GM12878 (cell line): Measurements from ENCODE around the gene IFT81. TPM values are rescaled to one million over a fixed set of nuclear protein-coding genes. Genes with fewer than 3 reads are reported as not detected.

Experiments used
- ATAC-seq: fragments of 200-7000 bp; cut with Tn5 transposase; 3 replicates; pipeline ENCODE4 v1.9.1; 2020; ENCODE audit warnings: mild to moderate bottlenecking, moderate library complexity
- BruUV-seq: library from RNA; stranded (reverse); fragments of 400-500 nt; replicated peaks from 2 replicates; lab custom pipeline; 2021; lab: Mats Ljungman, UMichigan
- CTCF ChIA-PET: fragments of 300-600 bp; sonication (Branson Sonifier 250); formaldehyde crosslinking; extraction: SDS; loops from one replicate; lab custom pipeline; 2021; ENCODE audit warnings: inconsistent platforms; lab: Yijun Ruan, JAX
- POLR2A ChIA-PET: fragments of 350-600 bp; formaldehyde crosslinking; extraction: SDS; loops from one replicate; lab custom pipeline; 2021; ENCODE audit warnings: inconsistent platforms; lab: Charles Lee
- RAD21 ChIA-PET: fragments of 300-600 bp; sonication (Branson Sonifier 250); formaldehyde crosslinking; loops from one replicate; lab custom pipeline; 2023; ENCODE audit warnings: antibody characterized with exemption; ENCODE audit not compliant: unreplicated experiment; lab: Charles Lee
- SMC1A ChIA-PET: fragments of 300-600 bp; sonication (Branson Sonifier 250); formaldehyde crosslinking; loops from one replicate; lab custom pipeline; 2023; ENCODE audit not compliant: unreplicated experiment, uncharacterized antibody; lab: Charles Lee
- DNase-seq: peaks from one replicate; pipeline ENCODE4 v3.0.0-alpha.2; 2011; ENCODE audit warnings: low read depth, low spot score
- FAIRE-seq: peaks from 3 replicates; lab custom pipeline; 2011; peaks lifted over from hg19 to GRCh38; lab: Jason Lieb, UNC
- H2AFZ ChIP-seq: 2 replicates; pipeline ENCODE4 v1.6.0; 2011; ENCODE audit warnings: low read depth, low read length, control low read depth; ENCODE audit not compliant: control insufficient read depth
- H3K27ac ChIP-seq: 2 replicates; pipeline ENCODE4 v1.5.1; 2011; ENCODE audit warnings: control low read depth; ENCODE audit not compliant: control insufficient read depth, insufficient read depth
- H3K27me3 ChIP-seq, 2 experiments: replicated peaks in 1 of 2; 2 replicates each; pipeline versions ENCODE4 v1.6.0 to v1.6.1; 2011; ENCODE audit warnings: low read length in 1 of 2; ENCODE audit not compliant: control insufficient read depth in 2 of 2, insufficient read depth in 2 of 2
- H3K36me3 ChIP-seq, 2 experiments: 2 replicates each; pipeline ENCODE4 v1.5.1; 2011; ENCODE audit warnings: low read length in 1 of 2; ENCODE audit not compliant: control insufficient read depth in 2 of 2, insufficient read depth in 2 of 2
- H3K4me1 ChIP-seq: 2 replicates; pipeline ENCODE4 v1.6.1; 2011; ENCODE audit warnings: mild to moderate bottlenecking, low read length, moderate library complexity, mixed read lengths; ENCODE audit not compliant: control insufficient read depth, insufficient read depth
- H3K4me2 ChIP-seq: 2 replicates; pipeline ENCODE4 v1.6.0; 2011; ENCODE audit warnings: control low read depth; ENCODE audit not compliant: control insufficient read depth, insufficient read depth
- H3K4me3 ChIP-seq: fragments of 200-600 bp; sonication (generic); 2 replicates; pipeline ENCODE4 v1.5.1; 2016
- H3K79me2 ChIP-seq: 2 replicates; pipeline ENCODE4 v1.6.0; 2011; ENCODE audit warnings: low read length; ENCODE audit not compliant: control insufficient read depth, insufficient read depth
- H3K9ac ChIP-seq: 2 replicates; pipeline ENCODE4 v1.8.0; 2011; ENCODE audit warnings: low read length, control low read depth, mixed read lengths; ENCODE audit not compliant: control insufficient read depth, insufficient read depth
- H3K9me3 ChIP-seq: replicated peaks from 3 replicates; pipeline ENCODE4 v1.5.1; 2011; ENCODE audit warnings: mild to moderate bottlenecking, low read length; ENCODE audit not compliant: control insufficient read depth, insufficient read depth
- H4K20me1 ChIP-seq: 2 replicates; pipeline ENCODE4 v1.6.0; 2011; ENCODE audit not compliant: control insufficient read depth, insufficient read depth
- FOXM1 ChIP-seq: IDR thresholded peaks from 2 replicates; pipeline ENCODE4 v1.6.1; 2012; ENCODE audit warnings: low read depth, mild to moderate bottlenecking, inconsistent platforms, low read length, moderate library complexity
- WGBS: methylation state at CpG from one replicate; pipeline ENCODE4 v1.1.6; 2016; ENCODE audit warnings: low lambda C conversion rate; ENCODE audit not compliant: insufficient replicate concordance, insufficient coverage; ENCODE audit errors: missing lambda C conversion rate; 5-methylcytosine and 5-hydroxymethylcytosine counted together
- in situ Hi-C: fragments of 300-500 bp; cut with MboI; formaldehyde crosslinking; loops from 9 replicates; pipeline ENCODE4 v1.14.3; 2018; ENCODE audit warnings: mixed read lengths
- intact Hi-C: fragments of 100-400 bp; cut with micrococcal nuclease; formaldehyde crosslinking; loops from one replicate; pipeline ENCODE4 v1.14.2; 2022; ENCODE audit not compliant: unreplicated experiment
- polyA plus RNA-seq, 11 experiments: library from polyadenylated mRNA; depleted of rRNA in 4 of 11; unstranded in 6 of 11; stranded (reverse) in 5 of 11; fragments of >200 nt; fragmentation: Nextera tagmentation in 4 of 11; fragmentation: Illumina TruSeq in 1 of 11; extraction: Ambion mirVana in 4 of 11; extraction: Trizol in 1 of 11; gene quantifications; 1 replicate in 1 of 11; 2 replicates in 10 of 11; pipeline versions ENCODE4 v1.2.1 to v1.2.3, GENCODE V29; 2011 to 2016; ENCODE audit warnings: inconsistent platforms in 2 of 11, missing spikeins in 2 of 11, low read depth in 1 of 11
- total RNA-seq, 4 experiments: library from RNA; depleted of rRNA in 3 of 4; stranded (reverse); fragments of >200 nt in 3 of 4; fragmentation: Illumina TruSeq in 1 of 4; extraction: Trizol in 1 of 4; gene quantifications; 2 replicates each; pipeline versions ENCODE4 v1.2.1 to v1.2.3, GENCODE V29; 2013 to 2021
- TF ChIP-seq, protein P1 (sequence below): fragments of 450-650 bp; IDR thresholded peaks from 2 replicates; pipeline ENCODE4 v1.6.1; 2016; ENCODE audit warnings: mild to moderate bottlenecking, moderate library complexity, borderline replicate concordance
- TF ChIP-seq, protein P2 (sequence below): fragments of 450-650 bp; IDR thresholded peaks from 2 replicates; pipeline ENCODE4 v1.6.1; 2016; ENCODE audit warnings: mild to moderate bottlenecking

The IFT81 gene
- total and polyA plus RNA-seq, 10 of the 15 experiments (the other 5 are each of a cell fraction or from before 2014, with no cell fraction given): 4.1 to 9.9 (median 5.6) TPM

DNA sequence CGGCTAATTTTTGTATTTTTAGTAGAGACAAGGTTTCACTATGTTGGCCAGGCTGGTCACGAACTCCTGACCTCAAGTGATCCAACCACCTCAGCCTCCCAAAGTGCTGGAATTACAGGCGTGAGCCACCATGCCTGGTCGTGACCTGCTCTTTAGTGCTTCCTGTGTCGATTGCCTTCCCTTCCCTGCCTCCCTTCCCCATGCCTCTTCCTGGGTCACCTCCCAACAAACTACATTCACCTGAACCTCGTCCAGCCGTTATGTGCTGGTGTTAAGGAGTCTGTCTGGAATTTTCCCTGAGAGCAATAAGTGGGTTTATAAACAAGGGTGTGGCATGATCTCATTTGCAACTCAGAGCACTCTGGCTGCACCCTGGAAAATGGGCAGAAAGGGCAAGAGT lies 43.7 kb upstream of the IFT81 start:
- intact Hi-C loops (no loop called here), in situ Hi-C loops (no loop called here)
- ChIA-PET SMC1A (interaction anchor here (0.9 to 2.7 kb wide), 5 partner anchors 9 to 76 kb away, joined by 3 to 10 read pairs (median 3); no protein-coding TSS in a partner anchor), RAD21 (interaction anchor here (1.0 to 1.4 kb wide), 3 partner anchors 19 to 76 kb away, joined by 4 to 12 read pairs (median 5); no protein-coding TSS in a partner anchor), POLR2A (interaction anchor here (0.9 to 1.8 kb wide), 4 partner anchors 25 to 351 kb away, joined by 4 to 8 read pairs (median 6); no protein-coding TSS in a partner anchor), CTCF (interaction anchor here (1.3 to 1.5 kb wide), 4 partner anchors 22 to 351 kb away, joined by 3 to 6 read pairs (median 3); no protein-coding TSS in a partner anchor)
- TF ChIP-seq FOXM1: no peak
- TF ChIP-seq, protein P1, sequence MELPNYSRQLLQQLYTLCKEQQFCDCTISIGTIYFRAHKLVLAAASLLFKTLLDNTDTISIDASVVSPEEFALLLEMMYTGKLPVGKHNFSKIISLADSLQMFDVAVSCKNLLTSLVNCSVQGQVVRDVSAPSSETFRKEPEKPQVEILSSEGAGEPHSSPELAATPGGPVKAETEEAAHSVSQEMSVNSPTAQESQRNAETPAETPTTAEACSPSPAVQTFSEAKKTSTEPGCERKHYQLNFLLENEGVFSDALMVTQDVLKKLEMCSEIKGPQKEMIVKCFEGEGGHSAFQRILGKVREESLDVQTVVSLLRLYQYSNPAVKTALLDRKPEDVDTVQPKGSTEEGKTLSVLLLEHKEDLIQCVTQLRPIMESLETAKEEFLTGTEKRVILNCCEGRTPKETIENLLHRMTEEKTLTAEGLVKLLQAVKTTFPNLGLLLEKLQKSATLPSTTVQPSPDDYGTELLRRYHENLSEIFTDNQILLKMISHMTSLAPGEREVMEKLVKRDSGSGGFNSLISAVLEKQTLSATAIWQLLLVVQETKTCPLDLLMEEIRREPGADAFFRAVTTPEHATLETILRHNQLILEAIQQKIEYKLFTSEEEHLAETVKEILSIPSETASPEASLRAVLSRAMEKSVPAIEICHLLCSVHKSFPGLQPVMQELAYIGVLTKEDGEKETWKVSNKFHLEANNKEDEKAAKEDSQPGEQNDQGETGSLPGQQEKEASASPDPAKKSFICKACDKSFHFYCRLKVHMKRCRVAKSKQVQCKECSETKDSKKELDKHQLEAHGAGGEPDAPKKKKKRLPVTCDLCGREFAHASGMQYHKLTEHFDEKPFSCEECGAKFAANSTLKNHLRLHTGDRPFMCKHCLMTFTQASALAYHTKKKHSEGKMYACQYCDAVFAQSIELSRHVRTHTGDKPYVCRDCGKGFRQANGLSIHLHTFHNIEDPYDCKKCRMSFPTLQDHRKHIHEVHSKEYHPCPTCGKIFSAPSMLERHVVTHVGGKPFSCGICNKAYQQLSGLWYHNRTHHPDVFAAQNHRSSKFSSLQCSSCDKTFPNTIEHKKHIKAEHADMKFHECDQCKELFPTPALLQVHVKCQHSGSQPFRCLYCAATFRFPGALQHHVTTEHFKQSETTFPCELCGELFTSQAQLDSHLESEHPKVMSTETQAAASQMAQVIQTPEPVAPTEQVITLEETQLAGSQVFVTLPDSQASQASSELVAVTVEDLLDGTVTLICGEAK: no peak
- TF ChIP-seq, protein P2, sequence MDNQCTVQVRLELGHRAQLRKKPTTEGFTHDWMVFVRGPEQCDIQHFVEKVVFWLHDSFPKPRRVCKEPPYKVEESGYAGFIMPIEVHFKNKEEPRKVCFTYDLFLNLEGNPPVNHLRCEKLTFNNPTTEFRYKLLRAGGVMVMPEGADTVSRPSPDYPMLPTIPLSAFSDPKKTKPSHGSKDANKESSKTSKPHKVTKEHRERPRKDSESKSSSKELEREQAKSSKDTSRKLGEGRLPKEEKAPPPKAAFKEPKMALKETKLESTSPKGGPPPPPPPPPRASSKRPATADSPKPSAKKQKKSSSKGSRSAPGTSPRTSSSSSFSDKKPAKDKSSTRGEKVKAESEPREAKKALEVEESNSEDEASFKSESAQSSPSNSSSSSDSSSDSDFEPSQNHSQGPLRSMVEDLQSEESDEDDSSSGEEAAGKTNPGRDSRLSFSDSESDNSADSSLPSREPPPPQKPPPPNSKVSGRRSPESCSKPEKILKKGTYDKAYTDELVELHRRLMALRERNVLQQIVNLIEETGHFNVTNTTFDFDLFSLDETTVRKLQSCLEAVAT: 0 out of 2 replicates have a peak, but pooled peaks have one; percentile 1
- H3K4me1 ChIP-seq: peaks cover 19% of the 10 kb centered on the region
- H4K20me1 ChIP-seq: no peaks in the 10 kb centered on the region
- H3K79me2 ChIP-seq: no peaks in the 10 kb centered on the region
- FAIRE-seq (no peak), DNase-seq (no peak), ATAC-seq (no peak)
- peak overlapping the region; percentile 88 for H3K27ac ChIP-seq
- no peaks in the 10 kb centered on the region for H3K9me3 ChIP-seq
- H3K27me3 ChIP-seq: no peaks in the 10 kb centered on the region
- WGBS: 90% methylated on average over 7 of the region's 7 CpGs
- BruUV-seq: no TSS peak
- no peak overlapping the region for H3K4me3 ChIP-seq
- H3K4me2 ChIP-seq: no peak overlapping the region
- H3K36me3 ChIP-seq: no peaks in the 10 kb centered on the region
- peak overlapping the region; percentile 98 for H2AFZ ChIP-seq
- no peak overlapping the region for H3K9ac ChIP-seq
